Omental fat pad (tissue), 4 donors: ENCODE data around the gene TNFRSF12A. TPM values are rescaled to one million over a fixed set of nuclear protein-coding genes. Genes with fewer than 3 reads are reported as not detected.
"Not testable (repeated sequence)": the region's sequence is repeated elsewhere in the genome, so short reads cannot be mapped to it uniquely, and the experiment has no call there.

Experiments
- ATAC-seq: fragments of 150-250 bp; one replicate; pipeline ENCODE4 v1.9.1; 2016; ENCODE audit warnings: mild to moderate bottlenecking, moderate library complexity; ENCODE audit not compliant: low FRiP score
- DNase-seq: peaks from one replicate; pipeline ENCODE4 v3.0.0-alpha.2; 2019; ENCODE audit warnings: low spot score
- CTCF ChIP-seq, 3 donors: fragments of 450-650 bp; IDR thresholded peaks; one replicate each; pipeline ENCODE4 v1.5.1; 2016 to 2017; ENCODE audit warnings: antibody characterized with exemption in 3 of 3, mild to moderate bottlenecking in 3 of 3, moderate library complexity in 2 of 3
- total RNA-seq, 4 donors: library from RNA; depleted of rRNA; stranded (reverse); fragments of >200 nt; gene quantifications; one replicate each; pipeline ENCODE4 v1.1.0, GENCODE V29; 2016

Gene TNFRSF12A
- total RNA-seq, 4 donors from 2014 or later, result 9.0 to 465 (median 94.3) TPM

DNA sequence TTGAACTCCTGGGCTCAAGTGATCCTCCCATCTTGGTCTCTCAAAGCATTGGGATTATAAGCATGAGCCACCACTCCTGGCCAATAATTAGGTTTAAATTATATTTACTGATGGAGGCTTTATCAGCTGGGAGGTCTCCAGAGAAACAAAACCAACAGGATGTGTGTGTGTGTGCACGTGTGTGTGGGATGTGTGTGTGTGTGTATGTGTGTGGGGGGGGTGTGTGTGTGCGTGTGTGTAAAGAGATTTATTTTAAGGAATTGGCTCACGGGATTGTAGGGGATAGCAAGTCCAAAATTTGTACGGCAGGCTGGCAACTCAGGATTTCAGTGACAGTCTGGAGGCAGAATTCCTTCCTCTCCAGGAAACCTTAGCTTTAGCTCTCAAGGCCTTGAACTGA, 30.8 kb downstream of the TNFRSF12A start:
- no peak for ATAC-seq
- no peak for DNase-seq
- TF ChIP-seq CTCF (IDR thresholded peaks at IDR 0.05), result no peak

- no peak for DNase-seq
- no peak for TF ChIP-seq CTCF (IDR thresholded peaks at IDR 0.05)
- ATAC-seq, result no peak
Measured at GRCh38 chr16:3051494-3051893, 31.3 kb downstream of the TNFRSF12A start.

- not testable (repeated sequence) for ATAC-seq, DNase-seq
Measured at GRCh38 chr16:3052571-3053329, 32.6 kb downstream of the TNFRSF12A start.

DNA sequence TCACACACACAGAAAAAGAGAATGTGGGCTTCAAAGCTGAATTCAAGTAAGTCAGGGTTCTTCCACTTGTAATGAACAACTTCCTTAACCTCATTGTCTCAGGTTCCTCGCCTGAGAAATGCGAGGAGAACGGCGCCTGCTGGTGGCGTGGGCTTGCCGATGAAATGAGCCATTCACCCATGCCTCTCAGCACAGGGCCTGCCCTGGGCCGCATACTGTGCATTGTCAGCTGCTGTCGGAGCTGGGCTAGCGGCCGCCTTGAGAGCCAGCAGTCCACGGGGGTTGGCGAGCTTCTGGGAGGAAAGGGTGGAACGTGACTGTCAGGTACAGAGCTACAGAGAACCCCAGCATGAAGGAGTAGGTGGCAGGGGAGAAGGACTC, 33.2 kb downstream of the TNFRSF12A start:
- DNase-seq, ATAC-seq: not testable (repeated sequence)

DNA sequence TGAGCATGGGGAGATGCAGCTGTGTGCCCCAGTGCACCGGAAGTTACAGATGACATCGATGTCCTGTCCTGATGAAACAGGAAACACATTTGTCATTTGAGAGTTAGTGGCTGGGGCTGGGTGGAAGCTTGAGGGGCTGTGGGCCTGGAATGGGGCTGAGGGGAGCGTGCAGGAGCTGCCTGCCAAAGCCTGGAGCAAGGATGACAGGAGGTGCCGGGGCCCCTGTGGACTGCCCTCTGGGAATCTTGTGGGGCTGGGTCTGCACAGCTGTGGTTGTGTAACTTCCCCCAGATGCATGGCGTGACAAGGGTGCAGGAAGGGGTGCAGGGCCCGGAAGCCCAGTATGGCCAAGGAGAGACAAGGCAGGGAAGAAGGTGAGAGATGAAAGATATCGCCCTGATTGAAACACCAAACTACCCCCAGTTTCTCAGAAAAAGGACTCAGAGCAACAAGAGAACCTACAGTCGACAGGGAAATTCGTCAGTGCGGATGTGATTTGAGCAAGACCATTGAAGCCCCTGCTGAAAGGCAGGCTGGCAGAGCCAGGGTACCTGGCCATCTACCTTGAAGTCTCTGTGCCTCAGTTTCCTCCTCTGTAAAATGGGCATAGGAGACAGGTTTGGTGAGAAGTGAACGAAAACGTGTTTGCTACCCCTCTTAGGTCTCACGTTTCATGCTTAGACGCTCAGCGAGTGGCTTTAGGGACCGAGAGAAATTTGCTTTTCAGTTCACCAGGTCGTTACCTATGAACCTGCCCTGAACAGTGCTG, 35.0 kb downstream of the TNFRSF12A start:
- no peak for ATAC-seq
- DNase-seq, result no peak
- no peak for TF ChIP-seq CTCF (IDR thresholded peaks at IDR 0.05)

- DNase-seq, ATAC-seq: not testable (repeated sequence)
Measured at GRCh38 chr16:3055734-3056115, 35.6 kb downstream of the TNFRSF12A start.

DNA sequence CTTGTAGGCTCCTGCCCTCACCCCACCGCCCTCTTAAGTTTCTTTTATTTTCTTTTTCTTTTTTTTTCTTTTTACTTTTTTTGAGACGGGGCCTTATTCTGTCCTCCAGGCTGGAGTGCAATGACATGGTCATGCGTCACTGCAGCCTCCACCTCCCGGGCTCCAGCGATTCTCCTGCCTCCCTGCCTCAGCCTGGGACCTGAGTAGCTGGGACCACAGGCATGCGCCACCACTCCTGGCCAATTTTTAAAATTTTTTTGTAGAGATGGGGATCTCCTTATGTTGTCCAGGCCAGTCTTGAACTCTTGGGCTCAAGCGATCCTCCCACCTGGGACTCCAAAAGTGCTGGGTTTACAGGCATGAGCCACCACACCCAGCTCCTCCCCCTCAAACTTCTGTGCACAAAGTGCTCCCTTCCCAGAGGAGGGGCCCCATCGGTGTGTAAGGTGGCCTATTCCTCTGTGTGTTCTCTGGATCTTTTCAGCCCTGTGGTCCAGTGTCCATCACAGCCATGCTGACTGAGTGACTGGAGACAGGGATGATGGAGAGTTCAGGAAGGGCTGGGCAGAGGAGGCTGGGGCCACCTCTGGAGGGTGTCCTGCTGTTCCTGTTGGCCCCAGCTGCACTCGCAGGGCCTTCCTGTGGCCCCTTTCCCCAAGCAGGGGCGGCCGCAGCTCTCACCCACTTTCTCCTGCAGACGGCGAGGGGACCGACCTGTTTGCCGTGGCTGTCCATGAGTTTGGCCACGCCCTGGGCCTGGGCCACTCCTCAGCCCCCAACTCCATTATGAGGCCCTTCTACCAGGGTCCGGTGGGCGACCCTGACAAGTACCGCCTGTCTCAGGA, 36.4 kb downstream of the TNFRSF12A start:
- DNase-seq (no peak), ATAC-seq (no peak)
- TF ChIP-seq CTCF (IDR thresholded peaks at IDR 0.05), result no peak
